ENCODE data around the gene GYPB.
"Not testable (repeated sequence)": the region's sequence is repeated elsewhere in the genome, so short reads cannot be mapped to it uniquely, and the experiment has no call there.

DNA sequence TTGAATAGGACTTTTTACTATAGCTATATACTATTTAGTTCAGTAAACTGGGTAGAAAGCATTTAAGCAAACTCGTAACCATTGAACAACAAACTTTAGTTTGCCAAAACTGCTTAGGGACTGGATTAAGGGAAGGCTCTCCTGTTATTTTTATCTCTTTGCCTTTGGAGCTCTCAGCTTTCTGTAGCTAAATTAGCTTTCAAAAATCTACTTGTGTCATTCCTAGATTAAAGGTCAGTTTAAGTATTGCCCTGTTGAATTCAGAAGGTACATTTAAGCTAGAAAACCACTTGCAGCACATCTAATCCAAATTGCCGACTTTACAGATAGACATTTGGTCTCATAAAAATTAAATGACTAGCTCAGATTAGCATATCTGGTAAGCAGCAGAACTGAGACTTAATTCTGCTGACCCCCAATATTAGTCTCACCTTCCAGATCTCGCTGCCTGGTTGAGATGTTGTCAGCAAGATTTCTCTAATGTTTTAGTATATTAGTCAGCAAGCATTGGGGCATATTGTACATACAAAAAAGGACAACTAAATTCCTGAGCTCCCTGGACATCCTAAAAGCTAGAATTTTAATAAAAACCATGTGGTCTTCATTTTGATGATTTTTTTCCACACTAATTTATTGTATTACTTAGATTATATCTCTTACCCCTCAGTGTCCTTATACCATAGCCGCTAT is 14.2 kb downstream of the GYPB start:
- TF ChIP-seq, protein P1, sequence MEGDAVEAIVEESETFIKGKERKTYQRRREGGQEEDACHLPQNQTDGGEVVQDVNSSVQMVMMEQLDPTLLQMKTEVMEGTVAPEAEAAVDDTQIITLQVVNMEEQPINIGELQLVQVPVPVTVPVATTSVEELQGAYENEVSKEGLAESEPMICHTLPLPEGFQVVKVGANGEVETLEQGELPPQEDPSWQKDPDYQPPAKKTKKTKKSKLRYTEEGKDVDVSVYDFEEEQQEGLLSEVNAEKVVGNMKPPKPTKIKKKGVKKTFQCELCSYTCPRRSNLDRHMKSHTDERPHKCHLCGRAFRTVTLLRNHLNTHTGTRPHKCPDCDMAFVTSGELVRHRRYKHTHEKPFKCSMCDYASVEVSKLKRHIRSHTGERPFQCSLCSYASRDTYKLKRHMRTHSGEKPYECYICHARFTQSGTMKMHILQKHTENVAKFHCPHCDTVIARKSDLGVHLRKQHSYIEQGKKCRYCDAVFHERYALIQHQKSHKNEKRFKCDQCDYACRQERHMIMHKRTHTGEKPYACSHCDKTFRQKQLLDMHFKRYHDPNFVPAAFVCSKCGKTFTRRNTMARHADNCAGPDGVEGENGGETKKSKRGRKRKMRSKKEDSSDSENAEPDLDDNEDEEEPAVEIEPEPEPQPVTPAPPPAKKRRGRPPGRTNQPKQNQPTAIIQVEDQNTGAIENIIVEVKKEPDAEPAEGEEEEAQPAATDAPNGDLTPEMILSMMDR (conservative IDR thresholded peaks at IDR 0.05 in 1 of 2, IDR thresholded peaks at IDR 0.05 in 1 of 2; ENCODE audit: extremely low read depth in 1 of 2, insufficient read depth in 1 of 2, low read depth in 1 of 2, low read length in 2 of 2), result not testable (repeated sequence)
- TF ChIP-seq EZH2 (IDR thresholded peaks at IDR 0.05; ENCODE audit: borderline replicate concordance, low read length), result not testable (repeated sequence)

Measured in mammary epithelial cell (primary cell).